ENCODE measurements around the gene POLQ.
"Not testable (repeated sequence)": the region's sequence is repeated elsewhere in the genome, so short reads cannot be mapped to it uniquely, and the experiment has no call there.

GRCh38 chr3:121395967-121396366 lies 149.8 kb downstream of the POLQ start:
- not testable (repeated sequence) for TF ChIP-seq CTCF, POLR2A (IDR thresholded peaks at IDR 0.05)
